ENCODE data around the gene IDH3G. TPM values are rescaled to one million over a fixed set of nuclear protein-coding genes. Genes with fewer than 3 reads are reported as not detected.
"Not testable (repeated sequence)": the region's sequence is repeated elsewhere in the genome, so short reads cannot be mapped to it uniquely, and the experiment has no call there.

Gene IDH3G
- total and polyA plus RNA-seq, 2 experiments from 2014 or later = 41.4 to 49.0 TPM

DNA sequence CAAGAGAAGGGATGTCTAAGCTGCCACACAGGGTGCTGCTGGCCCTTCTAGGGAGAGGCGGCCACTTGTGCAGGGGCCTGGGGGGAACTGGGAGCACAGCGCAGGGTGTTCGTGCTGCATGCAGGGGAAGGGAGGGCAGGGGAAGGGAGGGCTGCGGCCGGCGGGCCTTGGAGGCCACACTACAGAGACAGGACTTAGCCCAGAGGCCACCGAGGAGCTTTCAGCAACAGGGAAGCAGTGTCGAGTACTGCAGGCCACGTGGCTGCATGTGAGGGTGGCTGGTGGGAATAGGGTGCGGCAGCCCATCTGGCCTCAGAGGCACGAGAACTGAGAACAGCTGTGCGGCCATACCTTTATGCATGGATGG, 49.1 kb downstream of the IDH3G start:
- not testable (repeated sequence) for H3K9me3 Mint-ChIP-seq; H3K27ac ChIP-seq (ENCODE audit: low read depth); H2AFZ ChIP-seq; H3K4me1 Mint-ChIP-seq; H3K36me3 Mint-ChIP-seq (ENCODE audit: low read depth); H3K4me3 Mint-ChIP-seq; H3K36me3 ChIP-seq (ENCODE audit: insufficient read depth); H3K4me3 ChIP-seq; H4K20me1 ChIP-seq (replicated peaks; ENCODE audit: insufficient read depth); ATAC-seq; H3K4me1 ChIP-seq (ENCODE audit: insufficient read depth); H3K9me2 ChIP-seq (ENCODE audit: insufficient read depth); H3K27me3 Mint-ChIP-seq (ENCODE audit: insufficient read depth, low read depth, poor library complexity); DNase-seq (ENCODE audit: low spot score); H3K4me2 ChIP-seq; H3K79me2 ChIP-seq (replicated peaks; ENCODE audit: insufficient read depth); H3F3A ChIP-seq (replicated peaks; ENCODE audit: low read depth); H3K27me3 ChIP-seq (ENCODE audit: insufficient read depth)
- H3K27ac Mint-ChIP-seq = 0 out of 2 replicates have a peak overlapping the region, but pooled peaks have one; percentile 56

DNA sequence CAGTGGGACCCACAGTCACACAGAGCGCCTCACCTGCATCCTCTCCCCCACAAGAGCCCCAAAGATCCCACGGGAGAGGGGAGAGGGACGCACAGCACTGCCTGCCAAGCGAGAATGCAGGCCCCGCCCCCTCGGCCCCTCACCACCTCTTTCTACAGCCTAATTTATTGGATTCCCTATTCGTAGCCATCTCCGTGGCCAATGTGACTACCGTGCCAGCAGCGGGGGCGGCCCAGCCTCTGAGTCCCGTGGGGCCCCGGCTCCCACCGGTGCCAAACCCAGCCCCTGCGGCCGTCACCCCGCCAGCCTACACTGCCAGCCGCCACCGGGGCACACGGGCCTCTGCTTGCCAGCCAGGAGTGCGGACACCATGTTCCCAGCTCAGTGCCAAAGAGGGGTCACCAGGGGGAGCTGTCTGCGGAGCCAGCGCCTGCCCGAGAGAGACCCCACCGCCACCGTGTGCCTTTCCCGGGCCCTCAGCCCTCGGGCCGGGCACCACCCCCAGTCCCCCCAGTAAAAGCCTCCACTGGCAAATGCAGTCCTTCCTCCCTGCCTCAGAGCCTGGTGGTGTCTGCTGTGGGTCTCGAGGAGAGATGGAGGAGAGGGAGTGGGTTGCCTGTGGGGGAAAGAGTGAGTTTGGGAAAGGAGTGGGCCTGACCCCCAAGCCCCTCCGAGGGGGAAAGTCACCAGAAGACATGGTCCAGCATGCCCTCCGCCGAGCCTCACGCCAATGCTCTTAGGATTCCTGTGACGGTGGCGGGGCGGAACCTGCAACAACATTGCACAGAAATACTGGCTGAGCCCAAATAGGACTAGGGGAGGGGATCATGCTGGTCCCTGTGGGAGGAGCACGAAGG, 49.7 kb downstream of the IDH3G start:
- Mint-ChIP-seq H3K9me3 (no peaks in the 10 kb centered on the region), H3K36me3 (ENCODE audit: low read depth) (no peaks in the 10 kb centered on the region; the same call in 2 of the 3 replicates), H3K27ac (peak overlapping the region; percentile 56; the same call in 1 of the 2 replicates), H3K4me1 (peaks cover 3% of the 10 kb centered on the region; the same call in 1 of the 3 replicates), H3K4me3 (peak overlapping the region; percentile 79), H3K27me3 (ENCODE audit: insufficient read depth, low read depth, poor library complexity) (peaks cover 3% of the 10 kb centered on the region)
- H3K27ac ChIP-seq (ENCODE audit: low read depth) = no peak overlapping the region
- no peaks in the 10 kb centered on the region for H3K4me1 ChIP-seq (ENCODE audit: insufficient read depth)
- no peaks in the 10 kb centered on the region for H3K36me3 ChIP-seq (ENCODE audit: insufficient read depth)
- ATAC-seq = peak; percentile 50
- H3F3A ChIP-seq (replicated peaks; ENCODE audit: low read depth) = no peaks in the 10 kb centered on the region
- peak overlapping the region; percentile 54 for H3K4me3 ChIP-seq
- H3K9me2 ChIP-seq (ENCODE audit: insufficient read depth) = no peaks in the 10 kb centered on the region
- H2AFZ ChIP-seq = no peak overlapping the region; the same call in 1 of the 2 replicates
- H3K79me2 ChIP-seq (replicated peaks; ENCODE audit: insufficient read depth) = no peaks in the 10 kb centered on the region
- H4K20me1 ChIP-seq (replicated peaks; ENCODE audit: insufficient read depth) = no peaks in the 10 kb centered on the region
- H3K4me2 ChIP-seq = peak overlapping the region; percentile 75
- TF ChIP-seq NANOG (IDR thresholded peaks at IDR 0.05; ENCODE audit: borderline replicate concordance) = no peak
- TF ChIP-seq, protein P1, sequence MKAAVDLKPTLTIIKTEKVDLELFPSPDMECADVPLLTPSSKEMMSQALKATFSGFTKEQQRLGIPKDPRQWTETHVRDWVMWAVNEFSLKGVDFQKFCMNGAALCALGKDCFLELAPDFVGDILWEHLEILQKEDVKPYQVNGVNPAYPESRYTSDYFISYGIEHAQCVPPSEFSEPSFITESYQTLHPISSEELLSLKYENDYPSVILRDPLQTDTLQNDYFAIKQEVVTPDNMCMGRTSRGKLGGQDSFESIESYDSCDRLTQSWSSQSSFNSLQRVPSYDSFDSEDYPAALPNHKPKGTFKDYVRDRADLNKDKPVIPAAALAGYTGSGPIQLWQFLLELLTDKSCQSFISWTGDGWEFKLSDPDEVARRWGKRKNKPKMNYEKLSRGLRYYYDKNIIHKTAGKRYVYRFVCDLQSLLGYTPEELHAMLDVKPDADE (IDR thresholded peaks at IDR 0.05) = no peak
- TF ChIP-seq, protein P2, sequence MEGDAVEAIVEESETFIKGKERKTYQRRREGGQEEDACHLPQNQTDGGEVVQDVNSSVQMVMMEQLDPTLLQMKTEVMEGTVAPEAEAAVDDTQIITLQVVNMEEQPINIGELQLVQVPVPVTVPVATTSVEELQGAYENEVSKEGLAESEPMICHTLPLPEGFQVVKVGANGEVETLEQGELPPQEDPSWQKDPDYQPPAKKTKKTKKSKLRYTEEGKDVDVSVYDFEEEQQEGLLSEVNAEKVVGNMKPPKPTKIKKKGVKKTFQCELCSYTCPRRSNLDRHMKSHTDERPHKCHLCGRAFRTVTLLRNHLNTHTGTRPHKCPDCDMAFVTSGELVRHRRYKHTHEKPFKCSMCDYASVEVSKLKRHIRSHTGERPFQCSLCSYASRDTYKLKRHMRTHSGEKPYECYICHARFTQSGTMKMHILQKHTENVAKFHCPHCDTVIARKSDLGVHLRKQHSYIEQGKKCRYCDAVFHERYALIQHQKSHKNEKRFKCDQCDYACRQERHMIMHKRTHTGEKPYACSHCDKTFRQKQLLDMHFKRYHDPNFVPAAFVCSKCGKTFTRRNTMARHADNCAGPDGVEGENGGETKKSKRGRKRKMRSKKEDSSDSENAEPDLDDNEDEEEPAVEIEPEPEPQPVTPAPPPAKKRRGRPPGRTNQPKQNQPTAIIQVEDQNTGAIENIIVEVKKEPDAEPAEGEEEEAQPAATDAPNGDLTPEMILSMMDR (conservative IDR thresholded peaks at IDR 0.05; ENCODE audit: low read depth in 2 of 2) = peak in 1 of 2 experiments; percentile 48; a peak in 2 of 4 replicates
- no peaks in the 10 kb centered on the region for H3K27me3 ChIP-seq (ENCODE audit: insufficient read depth)
- peak; percentile 48 for DNase-seq (ENCODE audit: low spot score)

DNA sequence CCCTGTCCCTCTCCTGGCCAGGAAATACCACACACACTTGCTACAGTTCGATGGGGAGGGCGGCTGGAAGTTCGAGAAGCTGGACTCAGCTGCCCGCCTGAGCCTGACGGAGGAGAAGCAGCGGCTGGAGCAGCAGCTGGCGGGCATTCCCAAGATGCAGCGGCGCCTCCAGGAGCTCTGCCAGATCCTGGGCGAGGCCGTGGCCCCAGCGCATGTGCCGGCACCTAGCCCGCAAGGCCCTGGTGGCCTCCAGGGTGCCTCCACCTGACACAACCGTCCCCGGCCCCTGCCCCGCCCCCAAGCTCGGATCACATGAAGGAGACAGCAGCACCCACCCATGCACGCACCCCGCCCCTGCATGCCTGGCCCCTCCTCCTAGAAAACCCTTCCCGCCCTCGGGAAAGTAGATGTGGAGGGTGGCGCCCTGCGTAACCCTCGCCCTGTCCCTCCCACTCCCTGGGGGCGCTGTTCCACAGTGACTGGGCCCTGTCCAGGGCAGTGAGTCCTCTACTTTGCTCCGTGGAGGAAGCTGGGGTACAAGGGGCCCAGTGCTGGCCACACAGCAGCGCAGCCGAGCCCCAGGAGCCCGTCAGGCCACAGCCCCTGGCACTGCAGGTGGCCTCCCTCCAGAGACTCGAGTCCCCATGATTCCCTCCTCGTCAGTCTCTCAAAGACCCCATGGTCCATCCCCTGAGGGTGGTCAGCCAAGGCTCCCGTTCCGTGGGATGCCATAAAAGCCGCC, 50.5 kb downstream of the IDH3G start:
- not testable (repeated sequence) for H3K9me3 Mint-ChIP-seq; H3K27me3 ChIP-seq (ENCODE audit: insufficient read depth); H4K20me1 ChIP-seq (replicated peaks; ENCODE audit: insufficient read depth); H3K4me1 Mint-ChIP-seq; H3K36me3 ChIP-seq (ENCODE audit: insufficient read depth); H3K27ac ChIP-seq (ENCODE audit: low read depth); H3K4me1 ChIP-seq (ENCODE audit: insufficient read depth); H3K79me2 ChIP-seq (replicated peaks; ENCODE audit: insufficient read depth); H3K36me3 Mint-ChIP-seq (ENCODE audit: low read depth); H3K27ac Mint-ChIP-seq; H3K9me2 ChIP-seq (ENCODE audit: insufficient read depth); H3K27me3 Mint-ChIP-seq (ENCODE audit: insufficient read depth, low read depth, poor library complexity); H3F3A ChIP-seq (replicated peaks; ENCODE audit: low read depth); H2AFZ ChIP-seq
- H3K4me3 ChIP-seq = peak overlapping the region; percentile 54
- H3K4me3 Mint-ChIP-seq = peak overlapping the region; percentile 79
- peak overlapping the region; percentile 75 for H3K4me2 ChIP-seq
- ATAC-seq (peak; percentile 79), DNase-seq (ENCODE audit: low spot score) (peak; percentile 53)
- TF ChIP-seq, protein P2 (conservative IDR thresholded peaks at IDR 0.05; ENCODE audit: low read depth in 2 of 2) = peak; percentile 16 to 49; a peak in 2 of 4 replicates
- 0 out of 2 replicates have a peak, but pooled peaks have one; percentile 37 for TF ChIP-seq POLR2AphosphoS5 (IDR thresholded peaks at IDR 0.05; ENCODE audit: low read depth)

DNA sequence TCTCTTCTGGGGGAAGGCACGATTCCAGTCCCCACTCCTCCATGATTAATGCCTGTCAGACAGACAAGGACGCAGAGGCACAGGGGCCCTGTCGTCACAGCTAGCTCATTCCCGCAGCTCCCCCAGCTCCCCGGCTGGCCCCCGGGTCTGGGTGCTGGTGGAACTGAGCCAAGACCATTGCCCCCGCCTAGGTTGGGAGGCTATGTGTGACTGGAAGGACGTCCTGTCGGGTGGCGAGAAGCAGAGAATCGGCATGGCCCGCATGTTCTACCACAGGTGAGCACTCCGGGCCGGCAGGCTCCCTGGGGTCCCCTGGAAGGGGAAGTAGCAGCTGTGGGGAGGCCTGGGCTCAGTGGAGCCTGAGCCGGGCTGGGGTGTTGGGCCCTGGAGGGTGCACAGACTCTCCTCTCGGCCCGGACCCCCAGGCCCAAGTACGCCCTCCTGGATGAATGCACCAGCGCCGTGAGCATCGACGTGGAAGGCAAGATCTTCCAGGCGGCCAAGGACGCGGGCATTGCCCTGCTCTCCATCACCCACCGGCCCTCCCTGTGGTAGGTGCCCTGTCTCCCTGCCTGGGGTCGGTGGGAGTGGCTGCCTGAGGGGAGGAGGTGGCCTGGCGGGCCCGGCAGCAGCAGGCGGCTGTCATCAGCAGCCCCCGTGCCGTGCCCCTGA, 51.2 kb downstream of the IDH3G start:
- not testable (repeated sequence) for H4K20me1 ChIP-seq (replicated peaks; ENCODE audit: insufficient read depth); H3F3A ChIP-seq (replicated peaks; ENCODE audit: low read depth); H3K4me1 Mint-ChIP-seq; H3K27ac Mint-ChIP-seq; H3K36me3 Mint-ChIP-seq (ENCODE audit: low read depth); H2AFZ ChIP-seq; H3K79me2 ChIP-seq (replicated peaks; ENCODE audit: insufficient read depth); DNase-seq (ENCODE audit: low spot score); H3K27me3 ChIP-seq (ENCODE audit: insufficient read depth); H3K9me3 Mint-ChIP-seq; H3K36me3 ChIP-seq (ENCODE audit: insufficient read depth); H3K27ac ChIP-seq (ENCODE audit: low read depth); H3K9me2 ChIP-seq (ENCODE audit: insufficient read depth); H3K4me1 ChIP-seq (ENCODE audit: insufficient read depth); ATAC-seq; H3K27me3 Mint-ChIP-seq (ENCODE audit: insufficient read depth, low read depth, poor library complexity)
- 0 out of 2 replicates have a peak overlapping the region, but pooled peaks have one; percentile 26 for H3K4me3 ChIP-seq
- 0 out of 3 replicates have a peak overlapping the region, but pooled peaks have one; percentile 79 for H3K4me3 Mint-ChIP-seq
- peak overlapping the region; percentile 51; the same call in 1 of the 2 replicates for H3K4me2 ChIP-seq
